LNCAP (cell line): ENCODE data around the gene IL17RD.

Source experiments
- TF ChIP-seq, protein P1 (sequence below): fragments of 450-650 bp; IDR thresholded peaks from 2 replicates; pipeline ENCODE4 v1.5.1; 2017; ENCODE audit warnings: mild to moderate bottlenecking

IL17RD gene

DNA sequence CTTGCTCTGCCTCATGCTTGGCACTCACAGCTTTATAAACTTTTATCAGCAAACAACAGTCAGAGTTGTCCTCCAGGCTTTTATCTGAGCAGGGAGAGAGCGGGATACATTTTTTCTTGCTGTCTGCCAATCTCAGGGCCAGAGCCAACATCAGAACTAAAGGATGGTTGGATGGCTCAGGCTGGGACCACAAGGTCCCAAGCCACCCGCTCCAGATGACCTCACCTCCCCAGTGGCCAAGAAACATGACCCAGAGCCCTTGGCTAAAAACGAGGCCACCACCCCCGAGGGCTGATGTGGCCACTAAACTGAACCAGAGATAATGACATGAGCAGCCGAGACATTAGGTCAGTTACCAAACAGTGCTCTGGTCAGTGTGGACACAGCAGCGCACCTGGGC lies 123.5 kb downstream of the IL17RD start:
- TF ChIP-seq, protein P1, sequence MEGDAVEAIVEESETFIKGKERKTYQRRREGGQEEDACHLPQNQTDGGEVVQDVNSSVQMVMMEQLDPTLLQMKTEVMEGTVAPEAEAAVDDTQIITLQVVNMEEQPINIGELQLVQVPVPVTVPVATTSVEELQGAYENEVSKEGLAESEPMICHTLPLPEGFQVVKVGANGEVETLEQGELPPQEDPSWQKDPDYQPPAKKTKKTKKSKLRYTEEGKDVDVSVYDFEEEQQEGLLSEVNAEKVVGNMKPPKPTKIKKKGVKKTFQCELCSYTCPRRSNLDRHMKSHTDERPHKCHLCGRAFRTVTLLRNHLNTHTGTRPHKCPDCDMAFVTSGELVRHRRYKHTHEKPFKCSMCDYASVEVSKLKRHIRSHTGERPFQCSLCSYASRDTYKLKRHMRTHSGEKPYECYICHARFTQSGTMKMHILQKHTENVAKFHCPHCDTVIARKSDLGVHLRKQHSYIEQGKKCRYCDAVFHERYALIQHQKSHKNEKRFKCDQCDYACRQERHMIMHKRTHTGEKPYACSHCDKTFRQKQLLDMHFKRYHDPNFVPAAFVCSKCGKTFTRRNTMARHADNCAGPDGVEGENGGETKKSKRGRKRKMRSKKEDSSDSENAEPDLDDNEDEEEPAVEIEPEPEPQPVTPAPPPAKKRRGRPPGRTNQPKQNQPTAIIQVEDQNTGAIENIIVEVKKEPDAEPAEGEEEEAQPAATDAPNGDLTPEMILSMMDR = no peak
